Pons (tissue), 1 donor: Measurements from ENCODE around the gene PCIF1.
"Not testable (repeated sequence)": the region's sequence is repeated elsewhere in the genome, so short reads cannot be mapped to it uniquely, and the experiment has no call there.

ENCODE experiments used
- DNase-seq: peaks from one replicate; pipeline ENCODE4 v3.0.0-alpha.2; 2016; ENCODE audit warnings: low spot score

Gene PCIF1

DNA sequence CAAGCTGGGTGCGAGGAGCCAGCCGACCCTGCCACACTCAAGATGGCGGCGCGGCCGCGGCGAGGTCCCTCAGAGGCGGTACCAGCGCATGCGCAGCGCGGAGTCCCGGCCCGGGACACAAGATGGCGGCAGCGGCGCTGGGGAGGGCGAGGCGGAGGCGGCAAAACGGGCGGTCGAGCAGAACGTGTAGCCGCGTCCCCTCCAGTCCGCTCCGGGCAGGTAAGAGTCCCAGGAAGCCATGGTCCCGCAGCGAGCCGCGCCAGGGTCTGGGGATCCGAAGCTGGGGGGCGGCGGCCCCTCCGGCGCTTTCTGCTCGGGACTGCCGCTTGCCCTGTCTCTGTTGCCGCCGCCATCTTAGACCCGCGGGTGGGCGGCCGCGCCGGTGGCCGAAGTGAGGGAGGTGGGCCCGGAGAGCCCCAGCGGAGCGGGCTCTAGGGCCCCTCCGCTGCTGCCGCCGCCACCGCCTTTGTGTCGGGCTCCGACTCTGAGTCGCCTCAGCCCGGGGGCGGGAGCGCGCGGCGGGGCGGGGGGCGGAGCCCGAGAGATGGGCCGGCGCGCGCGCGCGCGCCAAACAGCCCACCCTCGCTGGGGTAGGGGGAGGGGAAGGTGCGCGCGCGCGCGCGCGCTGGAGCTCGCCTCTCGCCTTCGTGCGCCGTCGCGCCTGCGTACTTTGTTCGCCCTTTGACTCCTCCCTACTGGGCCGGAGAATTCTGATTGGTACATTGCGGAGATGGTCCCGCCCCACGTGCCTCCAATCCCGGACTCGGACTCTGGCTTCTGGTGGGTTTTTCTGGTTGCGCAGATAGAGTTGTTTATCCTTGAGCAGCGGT is at the start of gene PCIF1:
Gene PCIF1, plus strand, starts transcription at position 98 of the 830 bp plus-strand sequence. CDS start 4,317 bp downstream, outside the sequence.
- DNase-seq, result peak; percentile 99

DNA sequence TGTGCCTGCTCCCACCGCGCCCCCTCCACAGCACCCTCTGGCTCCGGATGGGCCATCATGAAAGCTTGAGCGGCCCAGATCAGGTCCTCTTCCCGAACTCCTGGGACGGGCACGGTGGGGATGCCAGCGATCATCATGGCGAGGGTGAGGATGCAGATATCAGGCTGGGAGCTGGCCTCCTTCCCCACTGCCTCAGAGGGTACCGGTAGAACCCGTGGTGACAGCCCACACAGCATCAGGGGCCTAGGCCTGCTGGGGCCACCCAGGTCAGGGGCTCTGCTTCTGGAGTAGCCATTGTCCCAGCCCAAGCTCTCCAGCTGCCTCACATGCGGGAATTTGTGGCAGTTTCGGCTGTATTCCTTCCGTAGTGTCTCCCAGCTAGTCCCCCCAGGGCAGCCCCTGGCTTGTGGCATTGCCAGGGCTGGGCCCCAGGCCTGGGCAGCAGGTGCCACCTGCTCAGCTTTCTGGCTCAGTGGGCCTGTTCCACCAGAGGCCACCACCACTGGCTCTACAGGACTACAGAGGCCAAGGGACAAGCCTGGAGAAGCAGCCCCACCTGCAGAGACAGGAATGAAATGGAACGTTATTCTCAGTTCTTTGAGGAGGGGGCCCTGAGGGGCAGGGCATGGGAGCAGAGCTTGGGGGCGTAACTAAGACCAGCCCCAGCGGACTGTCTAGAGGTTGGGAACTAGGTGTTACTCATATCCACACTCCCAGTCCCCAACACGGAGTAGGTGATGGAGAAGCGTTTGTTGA is 47.7 kb upstream of the PCIF1 start:
- DNase-seq, result no peak

DNA sequence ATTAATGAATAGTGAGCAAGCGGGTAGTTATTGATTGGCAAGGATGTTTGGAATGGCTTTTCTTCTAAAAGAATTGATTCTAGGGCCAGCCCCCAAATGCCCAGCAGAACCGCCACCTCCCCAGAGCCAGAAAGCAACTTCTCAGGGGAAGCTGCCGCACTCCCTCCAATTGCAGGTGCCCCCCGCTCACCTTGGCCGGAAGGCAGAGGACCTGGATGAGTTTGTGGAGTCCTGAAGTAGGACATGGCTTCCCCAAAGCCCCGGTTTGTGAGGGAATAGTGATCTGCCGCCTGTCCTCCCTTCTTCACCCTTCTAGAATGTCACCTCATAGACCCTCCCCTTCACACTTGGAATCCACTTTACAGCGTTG is 47.2 kb upstream of the PCIF1 start, which contains the start of gene SPATA25:
Gene SPATA25, minus strand, starts transcription at position 277 of the 370 bp plus-strand sequence. Its CDS starts 32 bp downstream, at position 245.
- DNase-seq, result no peak

DNA sequence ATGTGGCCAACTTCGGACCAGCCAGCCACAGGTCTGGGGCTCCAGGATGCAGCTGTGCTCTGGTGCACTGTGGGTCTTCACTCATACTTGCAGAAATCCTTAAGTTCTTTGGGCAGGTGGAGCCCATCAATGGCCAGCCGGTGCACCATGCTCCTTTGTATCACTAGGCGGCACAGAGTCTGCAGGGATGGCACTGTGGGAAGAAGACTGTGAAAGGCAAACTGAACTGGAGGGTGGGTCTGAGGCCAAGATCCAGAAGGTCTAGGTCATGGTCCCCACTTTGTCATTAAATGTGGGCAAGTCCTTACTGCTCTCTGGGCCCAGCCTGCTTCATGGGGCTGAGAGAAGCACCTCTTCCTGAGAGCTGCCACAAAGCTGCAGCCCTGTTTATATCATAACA is 45.8 kb upstream of the PCIF1 start:
- no peak for DNase-seq

DNA sequence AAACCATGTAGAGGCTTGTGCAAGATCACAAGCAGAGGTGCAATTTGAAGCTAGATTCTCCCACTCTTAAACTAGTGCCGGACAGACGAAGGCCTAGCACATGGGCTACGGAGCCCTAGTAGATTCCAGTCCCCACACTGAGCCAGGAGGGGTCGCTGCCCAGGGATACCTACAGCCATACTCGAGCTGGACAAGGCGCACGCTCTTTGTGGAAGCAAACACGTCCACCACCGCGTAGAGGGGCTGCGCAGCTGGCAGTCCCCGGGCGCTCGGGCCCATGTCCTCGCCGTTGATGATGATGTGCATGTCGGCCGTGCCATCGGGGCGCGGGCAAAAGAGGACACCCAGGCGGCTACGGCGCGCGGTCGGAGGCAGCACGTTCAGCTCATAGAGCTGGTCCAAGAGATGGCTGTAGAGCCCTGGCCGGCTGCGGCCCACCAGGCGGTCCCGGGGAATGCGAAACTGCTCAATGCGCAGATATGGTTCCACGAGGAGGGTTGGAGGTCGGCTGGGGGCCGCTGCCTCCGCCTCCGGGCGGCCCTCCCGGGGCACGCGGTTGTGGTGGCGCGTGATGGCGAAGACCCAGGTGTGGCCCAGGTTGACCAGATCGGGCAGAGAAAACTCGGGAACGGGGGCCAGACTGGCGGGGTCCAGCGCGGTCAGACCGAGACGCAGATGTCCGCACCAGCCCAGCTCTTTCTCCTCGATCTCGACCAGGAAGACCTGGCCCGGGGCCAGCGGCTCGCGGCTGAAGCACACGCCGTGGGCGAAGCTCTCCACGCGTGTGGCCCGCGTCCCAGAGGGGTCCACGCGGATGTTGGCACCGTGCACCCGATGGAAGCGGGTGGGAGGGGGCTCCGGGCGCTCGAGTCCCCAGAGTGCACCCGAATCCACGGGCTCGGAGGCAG is 44.2 kb upstream of the PCIF1 start:
- peak; percentile 59 for DNase-seq

DNA sequence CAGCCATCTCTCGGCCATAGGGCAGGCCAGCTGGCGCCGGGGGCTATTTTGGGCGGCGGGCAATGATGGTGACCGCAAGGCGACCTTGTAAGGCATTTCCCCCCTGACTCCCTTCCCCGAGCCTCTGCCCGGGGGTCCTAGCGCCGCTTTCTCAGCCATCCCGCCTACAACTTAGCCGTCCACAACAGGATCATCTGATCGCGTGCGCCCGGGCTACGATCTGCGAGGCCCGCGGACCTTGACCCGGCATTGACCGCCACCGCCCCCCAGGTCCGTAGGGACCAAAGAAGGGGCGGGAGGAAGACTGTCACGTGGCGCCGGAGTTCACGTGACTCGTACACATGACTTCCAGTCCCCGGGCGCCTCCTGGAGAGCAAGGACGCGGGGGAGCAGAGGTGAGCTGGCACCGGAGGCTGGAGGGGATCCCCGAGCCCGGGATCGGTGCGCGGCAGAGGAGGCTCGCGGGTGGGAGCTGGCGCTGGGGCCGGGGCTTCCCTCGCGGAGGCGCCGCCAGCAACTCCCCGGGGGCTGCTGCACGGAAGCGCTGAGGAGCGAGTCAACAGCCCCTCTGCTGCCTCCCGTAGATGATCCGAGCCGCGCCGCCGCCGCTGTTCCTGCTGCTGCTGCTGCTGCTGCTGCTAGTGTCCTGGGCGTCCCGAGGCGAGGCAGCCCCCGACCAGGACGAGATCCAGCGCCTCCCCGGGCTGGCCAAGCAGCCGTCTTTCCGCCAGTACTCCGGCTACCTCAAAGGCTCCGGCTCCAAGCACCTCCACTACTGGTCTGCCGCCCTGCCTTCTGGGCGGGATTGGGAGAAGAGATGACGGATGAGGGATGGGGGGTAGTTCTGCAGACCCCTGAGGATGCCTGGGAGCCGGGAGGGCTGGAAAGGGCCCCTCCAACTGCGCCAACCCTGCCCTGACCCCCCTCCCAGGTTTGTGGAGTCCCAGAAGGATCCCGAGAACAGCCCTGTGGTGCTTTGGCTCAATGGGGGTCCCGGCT is 43.2 kb upstream of the PCIF1 start, which contains the start of the genes CTSA and NEURL2:
Gene CTSA, plus strand, starts transcription at position 351 of the 999 bp plus-strand sequence. Its CDS starts 234 bp downstream, at position 585.
Gene NEURL2, minus strand, starts transcription at position 224 of the 999 bp plus-strand sequence. Its CDS starts 217 bp downstream, at position 7.
- peak; percentile 86 for DNase-seq

DNA sequence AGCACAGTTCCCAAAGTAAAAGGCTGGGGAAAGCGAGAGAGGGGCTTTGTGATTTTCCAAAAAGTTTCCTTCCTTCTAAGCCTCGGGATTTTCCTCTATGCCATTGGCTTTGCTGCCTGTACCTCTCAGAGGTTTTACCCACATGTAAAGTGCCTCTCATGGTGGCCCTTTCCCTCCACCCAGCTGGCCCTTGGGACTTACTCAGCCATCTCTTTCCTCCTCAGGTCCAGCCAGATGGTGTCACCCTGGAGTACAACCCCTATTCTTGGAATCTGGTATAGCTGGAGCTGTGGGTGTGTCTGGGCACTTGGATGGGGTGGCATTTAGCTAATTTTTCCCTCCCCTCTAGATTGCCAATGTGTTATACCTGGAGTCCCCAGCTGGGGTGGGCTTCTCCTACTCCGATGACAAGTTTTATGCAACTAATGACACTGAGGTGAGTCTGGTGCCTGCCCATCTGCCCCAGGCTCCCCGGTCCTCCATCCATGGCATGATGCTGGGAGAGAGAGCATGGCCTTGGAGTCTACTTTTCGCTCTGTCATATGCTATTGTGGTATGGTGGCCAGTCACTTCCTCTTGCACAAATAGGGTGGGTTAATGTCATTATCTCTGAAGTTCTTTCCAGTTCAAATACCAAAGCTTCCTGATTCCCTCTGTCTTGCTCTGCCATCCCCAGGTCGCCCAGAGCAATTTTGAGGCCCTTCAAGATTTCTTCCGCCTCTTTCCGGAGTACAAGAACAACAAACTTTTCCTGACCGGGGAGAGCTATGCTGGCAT is 42.2 kb upstream of the PCIF1 start:
- no peak for DNase-seq

DNA sequence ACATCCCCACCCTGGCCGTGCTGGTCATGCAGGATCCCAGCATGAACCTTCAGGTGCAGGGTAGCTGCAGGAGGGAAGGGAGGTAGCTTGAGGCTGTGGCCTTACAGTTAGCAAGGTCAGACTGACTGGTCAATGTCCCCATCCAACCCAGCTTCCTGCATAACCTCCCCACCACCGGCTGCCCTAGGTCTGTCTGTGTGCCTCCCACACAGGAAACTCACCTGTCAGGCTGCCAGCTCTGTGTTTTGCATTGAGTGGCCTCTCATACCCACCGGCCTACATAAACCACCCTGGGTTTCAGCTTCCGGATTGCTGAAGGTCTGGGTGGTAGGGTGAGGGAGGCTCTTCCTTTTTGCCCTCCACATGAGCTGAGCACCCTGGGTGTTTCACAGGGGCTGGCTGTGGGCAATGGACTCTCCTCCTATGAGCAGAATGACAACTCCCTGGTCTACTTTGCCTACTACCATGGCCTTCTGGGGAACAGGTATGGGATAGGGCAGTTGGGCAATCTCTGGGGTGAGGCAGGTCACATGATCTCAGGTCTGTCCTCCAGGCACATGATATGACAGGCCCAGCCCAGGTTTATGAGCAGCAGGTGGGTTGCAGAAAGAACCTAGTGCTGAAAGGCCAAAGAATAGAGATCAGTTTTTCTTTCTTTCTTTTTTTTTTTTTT is 41.5 kb upstream of the PCIF1 start:
- no peak for DNase-seq

DNA sequence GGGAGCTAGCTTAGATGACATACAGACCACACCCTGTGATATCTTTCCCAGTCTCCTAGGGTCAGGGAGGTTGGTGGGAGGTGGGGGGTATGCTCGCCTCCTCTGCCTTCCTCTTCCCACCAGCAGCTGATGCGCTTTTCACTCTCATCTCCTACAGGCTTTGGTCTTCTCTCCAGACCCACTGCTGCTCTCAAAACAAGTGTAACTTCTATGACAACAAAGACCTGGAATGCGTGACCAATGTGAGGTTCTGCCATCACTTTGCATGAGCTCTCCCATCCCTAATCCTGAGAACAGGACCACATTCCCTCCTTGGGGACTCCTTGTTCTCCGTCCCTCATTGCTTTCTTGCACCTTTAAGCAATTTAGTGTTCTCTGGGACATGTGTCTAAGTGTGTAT is 40.7 kb upstream of the PCIF1 start:
- DNase-seq, result no peak

DNA sequence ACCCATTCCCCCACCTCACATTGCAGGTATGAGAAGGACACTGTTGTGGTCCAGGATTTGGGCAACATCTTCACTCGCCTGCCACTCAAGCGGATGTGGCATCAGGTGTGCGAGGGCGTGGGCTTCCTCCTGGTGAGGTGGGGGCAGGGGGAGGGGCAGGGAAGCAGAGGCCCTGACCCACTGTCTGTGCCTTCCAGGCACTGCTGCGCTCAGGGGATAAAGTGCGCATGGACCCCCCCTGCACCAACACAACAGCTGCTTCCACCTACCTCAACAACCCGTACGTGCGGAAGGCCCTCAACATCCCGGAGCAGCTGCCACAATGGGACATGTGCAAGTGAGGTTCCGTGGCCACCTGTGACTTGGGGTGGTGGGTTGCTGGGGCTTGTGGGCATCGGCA is 39.7 kb upstream of the PCIF1 start:
- no peak for DNase-seq

DNA sequence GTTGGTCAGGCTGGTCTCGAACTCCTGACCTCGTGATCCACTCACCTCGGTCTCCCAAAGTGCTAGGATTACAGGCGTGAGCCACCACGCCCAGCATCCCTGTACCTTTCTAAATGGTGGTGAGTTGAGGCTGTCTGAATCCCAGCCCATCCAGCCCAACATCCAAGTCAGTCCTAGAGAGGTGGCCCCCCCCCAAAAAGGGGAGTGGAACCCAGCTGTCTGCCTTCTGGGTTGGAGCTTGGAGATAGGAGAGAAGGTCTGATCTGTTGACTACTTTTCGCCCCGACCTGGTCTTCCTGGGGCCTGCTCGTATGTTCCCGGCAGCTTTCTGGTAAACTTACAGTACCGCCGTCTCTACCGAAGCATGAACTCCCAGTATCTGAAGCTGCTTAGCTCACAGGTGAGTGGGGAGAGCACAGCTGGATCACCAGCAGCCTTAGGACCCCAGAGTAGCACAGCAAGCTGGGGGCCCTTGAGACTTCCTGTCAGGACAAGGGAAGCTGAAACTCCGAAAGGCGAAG is 37.8 kb upstream of the PCIF1 start:
- DNase-seq, result no peak

DNA sequence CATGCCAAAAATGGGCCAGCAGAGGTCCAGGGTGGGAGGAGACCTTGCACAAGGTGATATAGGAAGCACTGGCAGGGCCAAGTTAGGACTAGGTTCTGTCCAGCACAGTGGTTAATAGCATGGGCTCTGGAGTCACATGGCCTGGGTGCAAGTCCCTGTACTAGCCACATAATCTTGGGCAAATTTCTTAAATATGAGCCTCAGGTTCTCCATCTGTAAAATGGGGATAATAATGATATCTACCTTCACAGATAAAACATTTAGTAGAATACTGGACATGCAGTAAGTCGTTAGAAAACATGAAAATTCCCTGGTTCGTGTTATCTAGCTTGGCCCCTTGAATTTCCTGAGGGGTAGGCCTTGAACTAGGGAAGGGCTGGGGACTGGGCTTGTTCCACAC is 37.2 kb upstream of the PCIF1 start:
- no peak for DNase-seq

DNA sequence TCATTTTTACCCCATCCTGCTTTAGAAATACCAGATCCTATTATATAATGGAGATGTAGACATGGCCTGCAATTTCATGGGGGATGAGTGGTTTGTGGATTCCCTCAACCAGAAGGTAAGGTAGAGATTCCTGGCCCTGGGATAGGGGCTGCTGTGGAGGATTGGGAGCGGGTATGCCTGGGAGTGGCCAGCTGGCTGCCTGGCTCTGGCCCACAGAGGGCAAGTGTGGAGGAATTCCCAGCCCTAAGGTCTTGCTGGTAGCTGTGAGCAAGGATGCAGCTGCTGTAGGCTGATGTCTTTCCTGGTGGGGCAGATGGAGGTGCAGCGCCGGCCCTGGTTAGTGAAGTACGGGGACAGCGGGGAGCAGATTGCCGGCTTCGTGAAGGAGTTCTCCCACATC is 36.8 kb upstream of the PCIF1 start:
- no peak for DNase-seq

DNA sequence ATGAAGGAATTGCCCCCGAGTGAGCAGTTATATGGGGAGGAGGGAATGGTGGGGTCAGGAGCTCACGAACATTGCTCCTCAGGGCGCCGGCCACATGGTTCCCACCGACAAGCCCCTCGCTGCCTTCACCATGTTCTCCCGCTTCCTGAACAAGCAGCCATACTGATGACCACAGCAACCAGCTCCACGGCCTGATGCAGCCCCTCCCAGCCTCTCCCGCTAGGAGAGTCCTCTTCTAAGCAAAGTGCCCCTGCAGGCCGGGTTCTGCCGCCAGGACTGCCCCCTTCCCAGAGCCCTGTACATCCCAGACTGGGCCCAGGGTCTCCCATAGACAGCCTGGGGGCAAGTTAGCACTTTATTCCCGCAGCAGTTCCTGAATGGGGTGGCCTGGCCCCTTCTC is 36.2 kb upstream of the PCIF1 start:
- DNase-seq, result no peak

DNA sequence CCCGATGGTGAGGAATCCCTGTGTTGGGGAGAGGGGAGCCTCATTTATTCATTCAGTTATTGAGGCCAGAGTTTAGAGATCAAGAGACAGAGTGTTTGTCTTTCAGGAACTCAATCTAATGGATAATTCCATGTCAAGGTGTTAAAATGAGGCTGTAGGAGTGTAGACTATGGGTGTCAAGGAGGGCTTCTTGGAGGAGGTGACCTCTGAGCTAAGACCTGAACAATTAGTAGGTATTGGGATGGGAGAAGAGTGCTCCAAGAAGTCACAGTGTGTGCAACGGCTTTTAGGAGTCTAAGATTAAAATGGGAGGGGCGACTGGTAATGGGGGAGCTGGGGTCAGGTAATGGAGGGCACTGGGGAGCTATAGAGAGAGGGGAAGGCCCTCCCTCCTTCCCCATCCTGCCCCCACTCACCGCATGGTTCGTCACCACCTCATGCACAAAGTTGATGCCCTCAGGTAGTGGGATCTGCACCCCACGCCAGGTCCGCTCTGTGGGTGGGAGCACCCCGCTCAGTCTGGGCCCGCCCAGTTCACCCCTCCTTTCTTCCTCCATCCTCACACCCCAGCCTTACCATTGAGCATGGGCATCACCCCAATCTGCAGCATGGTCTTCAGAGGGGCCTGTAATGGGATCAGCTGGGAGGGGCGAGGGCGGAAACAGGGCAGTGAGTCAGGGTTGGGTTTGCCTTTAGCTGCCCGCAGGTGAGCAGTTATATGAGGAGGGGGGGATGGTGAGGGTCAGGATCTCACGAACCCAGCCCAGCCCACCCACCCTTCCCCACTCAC is 35.2 kb upstream of the PCIF1 start:
- DNase-seq, result no peak

DNA sequence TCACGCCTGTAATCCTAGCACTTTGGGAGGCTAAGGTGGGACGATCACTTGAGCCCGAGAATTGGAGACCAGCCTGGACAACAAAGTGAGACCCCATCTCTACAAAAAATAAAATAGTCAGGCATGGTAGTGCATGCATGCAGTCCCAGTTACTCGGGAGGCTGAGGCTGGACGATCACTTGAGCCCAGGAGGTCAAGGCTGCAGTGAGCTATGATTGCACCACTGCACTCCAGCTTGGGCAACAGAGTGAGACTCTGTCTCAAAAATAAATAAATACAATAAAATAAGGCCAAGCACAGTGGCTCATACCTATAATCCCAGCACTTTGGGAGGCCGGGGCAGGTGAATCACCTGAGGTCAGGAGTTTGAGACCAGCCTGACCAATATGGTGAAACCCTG is 33.2 kb upstream of the PCIF1 start:
- not testable (repeated sequence) for DNase-seq

DNA sequence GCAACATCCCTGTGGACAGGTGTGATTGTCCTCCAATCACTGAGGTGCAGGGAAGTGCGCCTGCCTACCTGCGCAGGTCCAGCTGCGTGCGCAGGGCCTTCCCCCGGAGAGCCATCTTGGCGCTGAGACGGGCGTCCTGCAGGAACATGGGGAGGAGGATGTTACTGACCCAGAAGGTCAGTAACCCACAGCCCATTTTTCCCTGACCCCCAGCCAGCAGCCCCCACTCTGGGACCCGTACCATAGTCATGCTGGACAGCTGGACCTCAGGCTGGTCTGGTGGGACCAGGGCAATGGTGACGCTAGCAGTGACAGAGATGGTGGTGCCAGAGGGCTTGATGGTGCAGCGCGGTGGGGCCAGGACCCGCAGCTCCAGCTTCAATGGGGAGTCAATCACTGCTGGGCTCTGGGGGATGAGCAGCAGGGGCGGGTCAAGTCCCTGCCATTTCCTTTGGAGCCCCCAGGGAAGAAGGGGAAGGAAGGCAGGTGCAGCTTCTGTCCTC is 32.2 kb upstream of the PCIF1 start:
- DNase-seq, result no peak
